HG02981 (cell line): ENCODE data around the gene SH3PXD2A.

Source experiments
- ATAC-seq: cut with Tn5 transposase; IDR thresholded peaks from one replicate; pipeline ENCODE4 v1.9.1; 2021; ENCODE audit warnings: mild to moderate bottlenecking, moderate library complexity; ENCODE audit not compliant: unreplicated experiment

The SH3PXD2A gene

DNA sequence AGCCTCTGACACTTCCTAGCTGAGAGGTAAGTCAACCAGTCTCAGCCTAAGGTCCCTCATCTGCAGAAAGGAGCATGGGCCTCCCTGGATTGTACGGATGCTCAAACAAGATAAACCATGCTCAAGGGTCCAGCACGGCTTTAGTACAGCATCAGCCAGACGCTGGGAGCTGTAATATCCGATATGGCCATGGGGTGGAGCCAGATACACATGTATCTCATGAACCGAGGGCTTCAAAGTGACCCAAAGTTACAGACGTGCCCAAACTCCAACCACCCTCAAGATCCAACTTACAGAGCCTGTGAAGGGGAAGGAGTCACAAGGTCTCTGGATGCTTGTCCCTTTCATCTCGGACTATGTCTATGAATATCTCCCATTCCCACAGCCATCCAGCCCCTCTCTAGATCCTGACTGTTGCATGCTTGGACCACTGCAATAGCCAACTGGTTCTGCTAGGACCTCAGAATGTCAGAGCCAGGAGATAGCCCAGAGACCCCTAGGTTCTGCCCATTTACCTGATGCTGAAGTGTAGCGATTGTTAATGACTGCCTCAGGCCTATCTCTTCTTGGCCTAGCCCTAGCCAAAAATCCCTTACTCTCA is 142.4 kb downstream of the SH3PXD2A start:
- peak; percentile 59 for ATAC-seq

DNA sequence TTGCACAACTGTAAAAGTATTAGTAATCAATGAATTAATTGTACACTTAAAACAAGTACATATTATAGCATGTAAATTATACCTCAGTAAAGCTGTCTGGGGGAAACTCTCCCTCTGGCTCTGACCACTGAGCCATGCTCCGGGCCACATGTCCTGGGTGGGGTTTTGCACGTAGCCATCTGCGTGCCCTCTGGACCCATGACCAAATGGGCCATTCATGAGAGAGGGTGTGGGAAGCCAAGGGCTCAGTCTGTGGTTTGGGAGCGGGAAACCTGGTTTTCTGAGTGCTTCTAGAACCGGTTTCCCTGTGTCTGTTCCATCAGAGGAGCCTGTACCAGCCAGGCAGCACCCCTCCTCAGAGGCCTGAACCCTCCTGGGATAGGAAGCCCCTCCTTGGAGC is 143.2 kb downstream of the SH3PXD2A start:
- no peak for ATAC-seq

DNA sequence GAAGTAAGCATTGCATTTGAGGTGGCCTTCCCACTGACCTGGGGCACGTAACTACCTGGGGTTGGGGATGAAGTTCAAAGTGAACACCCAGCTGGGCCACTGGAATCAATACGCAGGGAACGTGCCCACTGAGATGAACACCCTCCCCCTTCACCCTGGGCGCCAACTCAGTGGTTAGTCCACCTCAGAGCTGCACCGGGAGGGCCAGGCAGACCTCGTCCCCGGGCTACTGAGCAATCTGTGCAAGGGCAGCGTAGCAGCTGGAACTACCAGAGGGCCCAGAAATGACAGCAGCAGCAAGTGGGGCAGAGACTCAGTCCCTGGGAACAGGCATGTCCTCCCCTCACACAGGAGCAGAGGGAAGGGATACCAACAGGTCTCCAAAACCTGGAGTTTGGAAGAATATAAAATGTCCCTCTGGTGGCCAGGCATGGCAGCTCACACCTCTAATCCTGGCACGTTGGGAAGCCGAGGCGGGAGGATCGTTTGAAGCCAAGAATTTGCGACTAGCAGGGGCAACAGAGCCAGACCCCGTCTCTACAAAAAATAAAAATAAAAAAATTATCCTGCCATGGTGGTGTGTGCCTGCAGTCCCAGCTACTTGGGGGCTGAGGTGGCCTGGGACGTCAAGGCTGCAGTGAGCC is 143.9 kb downstream of the SH3PXD2A start:
- ATAC-seq: no peak

DNA sequence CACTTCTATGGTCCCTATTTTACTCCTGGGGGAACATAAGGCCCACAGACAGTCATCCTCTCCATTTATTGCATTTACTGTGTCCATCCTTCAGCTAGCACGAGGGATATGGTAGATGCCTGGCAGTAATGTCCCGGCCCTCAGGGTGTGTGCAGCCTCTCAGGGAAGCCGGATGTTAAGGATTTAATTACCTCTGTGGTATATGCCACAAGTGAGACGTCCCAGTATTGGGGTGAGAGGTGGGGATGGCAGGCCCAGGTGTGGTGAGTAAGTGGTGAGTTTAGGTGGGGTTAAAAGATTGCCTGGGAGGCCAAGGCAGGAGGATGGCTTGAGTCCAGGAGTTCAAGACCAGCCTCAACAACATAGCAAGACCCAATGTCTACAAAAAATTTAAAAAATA is 144.9 kb downstream of the SH3PXD2A start:
- ATAC-seq: no peak

DNA sequence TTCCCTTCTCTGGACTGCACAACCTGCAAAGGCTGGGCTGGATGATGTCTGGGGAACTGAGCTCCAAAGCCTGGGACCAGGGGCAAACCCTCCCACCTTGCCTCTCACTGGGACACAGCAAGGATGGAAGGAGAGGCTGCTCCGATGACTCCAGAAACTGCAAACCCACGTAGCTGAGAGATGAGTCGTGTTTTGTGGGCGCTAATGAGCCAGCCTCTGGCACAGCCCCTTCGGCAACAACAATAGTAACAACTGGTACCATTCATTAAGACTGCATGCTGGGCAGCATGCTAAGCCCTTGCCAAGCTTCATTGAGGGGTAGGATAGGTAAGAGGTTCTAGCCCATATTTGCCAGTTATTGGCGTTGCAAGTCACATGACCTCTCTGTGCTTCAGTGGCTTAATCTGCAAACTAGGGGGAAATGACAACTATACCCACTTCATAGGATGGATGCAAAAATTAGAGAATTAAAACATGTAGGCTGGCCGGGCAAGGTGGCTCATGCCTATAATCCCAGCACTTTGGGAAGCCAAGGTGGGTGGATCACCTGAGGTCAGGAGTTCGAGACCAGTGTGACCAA is 145.9 kb downstream of the SH3PXD2A start:
- ATAC-seq: no peak

DNA sequence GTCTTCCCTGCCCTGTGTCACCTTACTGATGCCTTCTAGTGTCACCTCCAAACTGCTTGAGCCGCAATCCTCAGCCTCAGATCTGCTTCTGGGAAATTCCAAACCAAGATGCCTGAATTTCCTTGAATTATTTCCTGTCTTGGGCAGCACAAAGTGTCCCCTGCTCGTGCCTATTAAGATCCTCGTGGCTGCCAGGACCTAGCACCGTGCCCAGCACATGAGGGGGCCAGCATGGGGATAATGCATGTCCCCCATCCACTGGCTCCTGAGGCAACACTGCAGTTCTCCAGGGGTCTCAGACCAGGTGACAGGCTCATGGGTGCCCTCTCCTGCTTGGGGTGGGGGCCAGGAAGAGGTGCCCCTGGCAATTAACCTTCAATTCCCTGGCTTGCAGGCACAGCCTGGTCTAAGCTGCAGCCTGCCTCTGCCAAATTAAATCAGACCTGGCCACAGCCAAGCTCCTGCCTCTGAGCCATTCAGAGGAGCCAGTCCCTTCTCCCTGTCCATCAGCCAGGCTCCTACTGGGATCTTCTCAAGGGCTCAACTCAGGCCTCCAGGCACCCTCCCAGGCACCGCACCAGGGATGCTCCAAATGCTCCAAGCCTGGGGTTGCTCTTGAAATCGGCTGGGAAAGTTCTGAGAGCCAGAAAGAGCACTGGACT is 146.6 kb downstream of the SH3PXD2A start:
- no peak for ATAC-seq

DNA sequence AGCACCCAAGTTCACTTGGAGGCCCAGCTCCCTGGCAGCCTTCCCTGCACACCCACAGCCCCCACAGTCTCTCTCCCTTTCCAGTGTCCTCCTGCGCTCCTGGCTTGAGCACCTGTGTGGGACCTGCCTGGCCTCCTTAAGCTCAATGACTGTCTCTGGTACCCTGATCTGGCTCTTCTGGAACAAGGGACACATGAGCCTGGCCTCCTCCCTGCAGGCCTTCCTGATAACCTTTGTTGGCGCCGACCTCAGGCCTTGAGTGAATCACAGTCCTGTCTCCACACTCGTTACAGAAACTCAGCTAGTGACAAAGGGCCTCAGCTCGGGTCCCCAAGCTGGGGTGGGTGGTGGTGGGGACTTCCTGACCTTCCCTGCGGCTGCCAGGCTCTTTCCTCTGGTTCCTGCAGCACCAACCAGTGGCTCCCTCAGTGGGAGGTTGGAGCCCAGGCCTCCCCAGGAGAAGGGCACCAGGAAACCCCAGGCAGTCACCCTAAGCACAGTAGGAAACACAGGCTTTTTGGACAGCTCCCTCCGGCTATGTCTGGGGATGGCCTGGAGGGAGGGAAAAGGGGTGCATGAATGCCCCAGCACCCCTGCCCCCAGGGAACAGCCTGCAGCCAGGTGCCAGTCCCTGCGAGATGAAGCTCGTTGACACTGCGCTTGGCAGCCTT is 147.3 kb downstream of the SH3PXD2A start:
- ATAC-seq: no peak

DNA sequence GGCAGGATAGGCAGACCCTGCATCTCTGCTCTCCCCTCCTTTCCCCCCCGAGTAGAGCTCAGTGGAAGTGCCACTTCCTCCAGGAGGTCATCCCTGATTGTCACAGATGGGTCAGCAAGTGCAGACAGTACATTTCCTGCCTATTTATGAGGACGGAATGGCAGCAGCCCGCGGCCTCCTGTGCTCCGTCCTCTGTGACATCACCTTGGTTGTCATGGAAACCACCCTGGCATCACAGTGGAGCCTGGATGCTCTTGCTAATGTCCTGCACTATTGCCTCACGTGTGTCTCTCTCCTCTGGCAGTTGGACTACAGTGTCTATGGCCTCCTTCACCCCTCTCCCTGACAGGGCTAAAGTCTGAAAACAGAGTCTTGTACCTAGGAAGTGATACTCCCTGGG is 148.6 kb downstream of the SH3PXD2A start:
- no peak for ATAC-seq

DNA sequence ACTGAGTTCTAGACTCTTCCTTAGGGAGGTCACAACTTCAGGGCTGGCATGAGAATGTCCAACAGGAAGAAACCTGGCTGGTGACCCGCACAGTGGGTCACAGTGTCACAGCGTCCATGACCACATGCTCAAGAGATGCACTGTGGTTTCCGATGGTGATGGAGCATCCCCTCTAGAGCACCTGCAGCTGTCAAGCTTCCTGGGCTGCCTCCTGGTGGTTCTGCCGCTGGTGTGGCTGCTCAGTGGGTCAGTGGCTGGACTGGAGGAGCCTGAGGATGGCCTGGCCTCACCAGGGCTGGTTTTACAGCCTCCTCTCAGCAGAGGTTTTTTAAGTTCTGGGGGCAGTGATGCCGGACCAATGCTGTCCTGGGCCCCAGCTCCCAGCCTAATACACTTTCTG is 149.3 kb downstream of the SH3PXD2A start:
- ATAC-seq: no peak

DNA sequence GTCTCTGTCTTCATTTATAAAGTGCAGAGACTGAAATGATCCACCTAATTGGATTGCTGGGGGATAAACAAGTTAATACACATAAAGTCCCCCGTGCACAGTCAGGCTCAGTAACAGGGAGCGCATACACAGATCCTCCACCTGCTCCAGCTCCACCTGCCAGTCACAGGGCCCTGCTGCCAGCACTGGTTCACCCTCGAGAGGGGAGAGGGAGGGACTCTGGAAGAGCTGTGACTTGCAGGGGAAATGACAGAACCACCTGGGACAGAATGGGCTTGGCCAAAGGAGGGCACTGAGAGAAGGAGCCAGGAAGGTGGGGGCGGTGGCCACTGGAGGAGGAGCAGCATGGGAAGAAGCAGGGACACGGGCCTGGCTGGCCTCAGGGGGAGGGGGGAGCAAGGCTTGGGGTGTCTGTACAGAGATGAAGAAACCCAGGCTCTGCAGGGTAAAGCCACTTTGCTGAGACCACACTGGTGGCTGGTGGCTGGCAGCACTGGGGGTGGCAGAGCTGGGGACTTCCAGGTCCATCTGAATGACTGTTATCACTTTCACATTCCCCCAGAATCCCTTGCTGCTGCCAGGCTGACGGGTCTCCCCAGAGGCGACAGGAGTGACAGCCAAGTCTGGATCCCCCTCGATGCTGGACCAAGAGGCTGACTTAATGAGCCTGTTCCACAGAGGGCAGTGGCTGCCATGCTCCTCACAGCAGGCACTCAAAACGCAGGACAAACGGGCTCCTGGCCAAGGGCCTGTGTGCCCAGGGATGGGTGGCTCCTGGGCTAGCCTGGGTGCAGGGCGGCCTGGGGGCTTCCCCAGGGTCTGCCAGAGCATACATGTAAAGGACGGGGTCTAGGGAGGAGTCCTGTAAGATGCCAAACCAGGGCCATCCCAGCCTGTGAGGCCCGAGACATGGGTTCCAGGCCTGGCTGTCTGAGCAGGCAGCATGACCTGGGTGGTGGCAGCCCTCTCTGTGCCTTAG is 151.1 kb downstream of the SH3PXD2A start:
- no peak for ATAC-seq

DNA sequence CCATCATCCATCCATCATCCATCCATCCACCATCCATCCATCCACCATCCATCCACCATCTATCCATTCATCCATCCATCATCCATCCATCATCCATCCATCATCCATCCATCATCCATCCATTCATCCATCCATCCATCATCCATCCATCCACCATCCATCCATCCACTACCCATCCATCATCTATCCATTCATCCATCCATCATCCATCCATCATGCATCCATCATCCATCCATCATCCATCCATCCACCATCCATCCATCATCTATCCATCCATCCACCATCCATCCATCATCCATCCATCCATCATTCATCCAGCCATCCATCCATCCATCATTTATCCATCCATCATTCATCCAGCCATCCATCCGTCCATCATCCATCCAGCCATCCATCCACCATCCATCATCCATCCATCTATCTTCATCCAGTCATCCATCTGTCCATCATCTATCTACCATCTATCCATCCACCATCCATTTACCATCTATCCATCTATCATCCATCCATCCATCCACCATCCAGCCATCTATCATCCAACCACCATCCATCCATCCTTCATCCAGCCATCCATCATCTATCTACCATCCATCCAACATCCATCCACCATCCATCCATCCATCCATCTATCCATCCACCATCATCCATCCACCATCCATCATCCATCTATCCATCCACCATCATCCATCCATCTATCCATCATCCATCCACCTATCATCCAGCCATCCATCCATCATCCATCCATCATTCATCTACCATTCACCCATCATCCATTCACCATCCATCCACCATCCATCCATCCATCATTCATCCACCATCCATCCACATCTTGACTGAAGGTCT is 153.8 kb downstream of the SH3PXD2A start:
- no peak for ATAC-seq

DNA sequence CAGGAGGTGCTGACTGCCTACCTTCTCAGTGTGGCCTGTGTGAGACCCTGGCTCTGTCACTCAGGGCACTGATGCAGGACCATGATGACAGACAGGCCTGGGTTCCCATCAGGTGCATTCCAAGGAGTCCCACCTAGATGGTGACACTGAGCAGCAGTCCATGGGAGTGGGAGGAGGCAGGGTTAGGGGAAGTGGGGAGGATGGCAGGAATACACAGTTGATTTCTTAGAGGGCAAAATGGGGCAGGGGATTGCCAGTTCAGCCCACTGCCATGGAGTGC is 155.0 kb downstream of the SH3PXD2A start:
- no peak for ATAC-seq

DNA sequence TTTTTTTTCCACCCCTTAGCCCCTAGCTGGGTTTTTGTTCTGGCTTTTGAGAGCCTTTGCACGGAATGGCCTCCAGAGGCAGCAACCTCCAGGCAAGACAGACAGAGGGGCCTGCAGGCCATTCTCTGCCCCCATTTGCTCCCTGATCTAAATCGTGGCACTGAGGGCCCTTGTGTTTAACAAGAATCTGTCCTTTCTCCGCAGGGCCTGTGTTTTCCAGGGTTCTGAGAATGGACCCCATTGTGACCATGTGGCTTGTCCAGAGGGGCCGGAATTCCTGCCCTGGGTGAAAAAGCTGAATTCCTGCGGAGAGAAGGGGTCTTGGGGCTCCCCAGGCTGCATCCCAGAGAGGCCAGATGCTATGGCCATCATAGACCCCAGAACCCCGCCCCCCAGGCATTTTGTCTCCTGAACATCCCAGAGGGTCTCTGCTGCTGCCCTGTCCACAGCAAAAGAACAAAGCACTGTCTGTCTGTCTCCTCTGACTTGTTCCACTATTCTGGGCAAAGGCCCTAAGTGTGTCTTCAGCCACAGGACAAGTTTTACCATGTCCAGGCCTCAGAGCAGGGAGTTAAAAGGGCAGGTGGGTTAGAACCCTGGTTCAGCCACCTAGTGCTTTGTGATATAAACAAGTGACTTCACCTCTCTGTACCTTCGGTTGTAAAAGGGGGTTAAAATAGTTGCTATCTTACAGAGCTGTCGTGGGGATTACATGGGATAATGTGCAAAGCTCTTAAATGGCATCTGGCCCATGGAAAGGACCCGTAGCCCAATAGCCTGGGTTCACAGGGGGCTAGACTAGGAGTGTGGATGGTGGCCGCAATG is 155.6 kb downstream of the SH3PXD2A start:
- no peak for ATAC-seq

DNA sequence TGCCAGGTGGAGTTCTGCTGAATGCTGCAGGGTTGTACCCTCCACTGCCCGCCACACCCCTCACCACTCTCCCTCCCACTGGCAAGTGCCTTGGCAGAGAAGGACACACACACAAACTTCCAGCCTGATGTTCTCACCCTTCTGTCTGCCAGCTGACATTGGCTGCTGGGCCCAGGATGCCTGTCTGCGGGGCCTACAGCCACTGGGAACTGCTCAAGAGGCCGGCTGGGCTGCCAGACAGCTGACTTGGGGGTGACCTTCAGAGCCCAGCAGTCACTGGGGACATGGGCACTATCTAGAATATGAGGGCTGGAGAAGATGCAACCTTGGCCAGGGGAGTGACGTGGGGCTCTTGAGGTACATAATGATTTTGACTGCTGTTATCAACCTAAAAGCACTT is 157.1 kb downstream of the SH3PXD2A start:
- no peak for ATAC-seq

DNA sequence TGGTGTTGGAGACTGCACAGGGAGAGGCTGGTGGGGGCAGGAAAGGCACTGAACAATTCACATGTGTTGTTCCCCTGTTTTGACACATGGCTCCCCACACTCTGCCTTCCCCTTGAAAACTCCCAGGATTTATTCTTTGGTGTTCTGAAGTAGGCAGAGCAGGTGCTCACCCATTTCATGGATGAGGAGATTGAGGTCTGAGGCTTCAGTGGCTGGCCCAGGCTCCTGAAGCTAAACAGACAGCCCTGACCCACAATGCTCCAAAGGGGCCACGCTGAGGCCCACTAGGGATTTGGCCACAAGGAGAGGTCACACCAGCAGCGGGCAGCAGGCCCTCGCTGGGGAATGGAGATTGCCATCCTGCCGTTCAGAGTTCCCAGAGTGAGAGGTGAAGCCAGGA is 157.6 kb downstream of the SH3PXD2A start:
- no peak for ATAC-seq

DNA sequence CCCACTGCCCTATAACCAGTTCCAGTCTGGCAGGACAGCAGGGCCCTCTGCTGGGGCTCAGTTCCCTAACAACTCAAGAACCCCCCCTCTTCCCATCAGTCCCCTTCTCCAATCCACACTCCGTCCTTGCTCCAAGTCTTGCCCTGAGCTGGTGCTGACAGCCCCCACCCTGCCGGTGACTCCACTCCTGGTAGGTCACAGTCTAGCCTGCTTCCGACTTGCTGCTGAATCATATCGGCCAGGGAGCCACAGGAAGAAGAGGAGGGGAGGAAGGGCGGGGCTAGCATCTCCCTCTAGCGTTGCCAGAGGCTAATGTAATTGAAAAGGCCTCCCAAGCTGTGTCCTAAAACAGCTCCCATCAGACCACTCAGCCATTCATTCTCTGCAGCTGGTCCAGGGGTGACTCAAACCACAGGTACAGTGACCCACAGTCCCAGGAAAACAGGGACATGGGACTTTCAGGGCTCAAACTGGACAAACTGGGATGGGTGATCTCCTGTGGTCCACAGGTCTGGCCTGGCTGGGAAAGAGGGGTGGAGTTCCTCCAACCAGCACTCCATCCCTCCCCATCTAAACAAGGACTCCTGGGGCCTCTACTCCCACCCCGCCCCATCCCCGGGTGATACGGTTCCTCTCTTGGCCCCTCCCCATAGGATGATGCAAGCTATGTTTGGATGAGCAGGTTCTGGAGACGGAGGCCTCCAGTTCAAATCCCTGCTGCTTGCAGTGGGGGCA is 158.8 kb downstream of the SH3PXD2A start:
- ATAC-seq: peak; percentile 45

DNA sequence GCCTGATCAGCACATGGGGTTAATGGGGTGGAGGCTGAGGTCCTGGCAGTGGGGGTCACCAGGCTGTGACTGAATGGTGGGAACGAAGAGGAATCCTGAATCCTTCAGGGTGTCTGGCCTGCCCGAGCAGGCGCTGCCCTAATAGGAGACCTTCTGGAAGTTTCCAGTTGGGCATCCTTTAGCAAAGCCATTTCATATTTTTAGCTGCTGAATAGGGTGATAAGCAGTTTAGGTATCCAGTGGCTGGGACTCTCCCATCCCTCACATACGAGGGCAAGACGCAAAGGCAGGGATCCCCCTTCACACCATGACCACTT is 159.3 kb downstream of the SH3PXD2A start:
- no peak for ATAC-seq

DNA sequence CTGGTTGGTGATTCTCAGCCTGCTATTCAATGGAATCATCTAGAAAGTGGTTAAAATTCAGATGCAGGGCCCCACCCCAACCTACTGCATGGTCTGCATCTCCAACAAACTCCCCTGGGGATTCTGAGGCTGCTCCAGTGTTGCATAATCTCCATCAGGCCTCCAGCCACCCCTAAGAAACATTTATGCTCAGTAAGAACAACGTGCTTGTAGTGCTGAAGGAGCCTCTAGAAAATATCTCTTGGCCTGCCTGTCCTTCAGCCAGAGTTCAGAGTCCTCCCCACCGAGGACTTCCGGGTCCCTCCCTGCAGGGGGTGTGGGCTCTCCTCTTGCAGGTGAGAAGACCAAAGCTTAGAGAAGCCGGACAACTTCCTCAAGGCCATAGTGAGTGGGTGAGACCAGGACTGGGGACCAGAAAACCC is 159.8 kb downstream of the SH3PXD2A start:
- ATAC-seq: no peak
